OCI-LY7 (cell line): ENCODE measurements around the gene GTF2H1. TPM values are rescaled to one million over a fixed set of nuclear protein-coding genes. Genes with fewer than 3 reads are reported as not detected.
A peak's percentile ranks its signal among the peaks of the same experiment; 100 is the strongest.

Source experiments
- BruUV-seq: library from RNA; stranded (reverse); fragments of 400-500 nt; replicated peaks from 2 replicates; lab custom pipeline; 2021; lab: Mats Ljungman, UMichigan
- CTCF ChIA-PET: fragments of 300-600 bp; sonication (Branson Sonifier 250); formaldehyde crosslinking; loops from one replicate; lab custom pipeline; 2022; ENCODE audit warnings: antibody characterized with exemption; ENCODE audit not compliant: unreplicated experiment; lab: Charles Lee
- POLR2A ChIA-PET: fragments of 300-600 bp; sonication (Branson Sonifier 250); formaldehyde crosslinking; loops from one replicate; lab custom pipeline; 2022; ENCODE audit warnings: antibody characterized with exemption; lab: Charles Lee
- DNase-seq: peaks from one replicate; pipeline ENCODE4 v3.0.0-alpha.2; 2015; ENCODE audit warnings: low spot score
- H2AFZ ChIP-seq: fragments of 200-600 bp; sonication (generic), shearing (Covaris generic); 2 replicates; pipeline ENCODE4 v1.6.1; 2014; ENCODE audit warnings: mild to moderate bottlenecking, antibody characterized with exemption, low read length, moderate library complexity
- H3K27ac ChIP-seq: fragments of 200-600 bp; sonication (generic); 2 replicates; pipeline ENCODE4 v1.5.1; 2014; ENCODE audit warnings: mixed run types, low read depth, mild to moderate bottlenecking, moderate library complexity, low read length, inconsistent platforms; ENCODE audit not compliant: poor library complexity, severe bottlenecking
- H3K36me3 ChIP-seq: fragments of 200-600 bp; sonication (generic); 2 replicates; pipeline ENCODE4 v1.6.1; 2014; ENCODE audit warnings: mild to moderate bottlenecking, antibody characterized with exemption, low read length, moderate library complexity, mixed read lengths; ENCODE audit not compliant: insufficient read depth
- H3K4me1 ChIP-seq: fragments of 200-600 bp; sonication (generic); 2 replicates; pipeline ENCODE4 v1.5.1; 2014; ENCODE audit warnings: mild to moderate bottlenecking, low read length; ENCODE audit not compliant: insufficient read depth, poor library complexity, severe bottlenecking
- H3K4me2 ChIP-seq: fragments of 200-600 bp; sonication (generic); 2 replicates; pipeline ENCODE4 v1.6.1; 2014; ENCODE audit warnings: mild to moderate bottlenecking, low read length
- H3K4me3 ChIP-seq: fragments of 200-600 bp; sonication (generic); 2 replicates; pipeline ENCODE4 v1.5.1; 2014; ENCODE audit warnings: mild to moderate bottlenecking, low read depth, low read length; ENCODE audit not compliant: poor library complexity, severe bottlenecking
- H3K79me2 ChIP-seq: fragments of 200-600 bp; sonication (generic); 2 replicates; pipeline ENCODE4 v1.6.1; 2016; ENCODE audit warnings: low read depth, mild to moderate bottlenecking, low read length, moderate library complexity, mixed read lengths; ENCODE audit not compliant: insufficient read depth
- H3K9me2 ChIP-seq: fragments of 200-600 bp; sonication (generic); 2 replicates; pipeline ENCODE4 v1.6.1; 2016; ENCODE audit warnings: mild to moderate bottlenecking, low read length, mixed read lengths; ENCODE audit not compliant: insufficient read depth
- H3K9me3 ChIP-seq: fragments of 200-600 bp; sonication (generic); 2 replicates; pipeline ENCODE4 v1.6.1; 2014; ENCODE audit warnings: mild to moderate bottlenecking, mixed run types, low read length, mixed read lengths
- H4K20me1 ChIP-seq: fragments of 200-600 bp; sonication (generic); 2 replicates; pipeline ENCODE4 v1.6.1; 2014; ENCODE audit warnings: mild to moderate bottlenecking, antibody characterized with exemption, low read length, moderate library complexity, mixed read lengths; ENCODE audit not compliant: insufficient read depth
- EZH2phosphoT487 ChIP-seq: fragments of 200-600 bp; sonication (generic); IDR thresholded peaks from 2 replicates; pipeline ENCODE4 v1.6.1; 2018; ENCODE audit warnings: low read depth, borderline replicate concordance, mild to moderate bottlenecking, mixed run types, antibody characterized with exemption, low read length, moderate library complexity, mixed read lengths
- intact Hi-C: fragments of 100-400 bp; cut with micrococcal nuclease; formaldehyde crosslinking; loops from one replicate; pipeline ENCODE4 v1.10.0; 2022; ENCODE audit not compliant: unreplicated experiment
- total RNA-seq, 2 experiments: library from RNA; depleted of rRNA in 1 of 2; stranded (reverse); fragments of >200 nt in 1 of 2; shearing (Covaris generic) in 1 of 2; gene quantifications; 2 replicates each; pipeline ENCODE4 v1.2.3, GENCODE V29; 2014 to 2022
- TF ChIP-seq, protein P1 (sequence below): fragments of 200-600 bp; sonication (generic); conservative IDR thresholded peaks from 2 replicates; pipeline ENCODE4 v1.5.1; 2014; ENCODE audit warnings: mild to moderate bottlenecking, antibody characterized with exemption, low read length, moderate library complexity, mixed read lengths

GTF2H1 gene
- total RNA-seq, 2 experiments from 2014 or later: 48.0 to 62.1 TPM

DNA sequence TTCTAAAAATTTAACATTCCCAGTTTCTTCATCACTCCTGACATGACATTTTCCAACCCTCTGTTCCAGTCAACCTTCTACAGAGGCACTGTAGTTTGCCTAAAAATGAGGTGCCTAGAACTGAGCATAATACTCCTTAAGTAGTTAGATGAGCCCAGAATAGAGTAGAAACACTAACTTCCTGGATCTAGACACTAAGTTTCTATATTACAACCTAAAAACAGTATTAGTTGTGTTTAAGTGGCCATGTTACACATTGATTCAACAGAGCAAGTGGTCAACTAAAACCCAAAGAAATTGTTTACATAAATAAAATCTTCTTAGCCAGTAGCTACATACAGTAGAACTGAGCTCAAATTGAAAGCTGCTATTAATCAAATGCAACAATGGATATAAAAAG lies 1.8 kb upstream of the GTF2H1 start:
- peaks cover 44% of the 10 kb centered on the region for H3K36me3 ChIP-seq
- H3K9me2 ChIP-seq: no peaks in the 10 kb centered on the region
- TF ChIP-seq, protein P1, sequence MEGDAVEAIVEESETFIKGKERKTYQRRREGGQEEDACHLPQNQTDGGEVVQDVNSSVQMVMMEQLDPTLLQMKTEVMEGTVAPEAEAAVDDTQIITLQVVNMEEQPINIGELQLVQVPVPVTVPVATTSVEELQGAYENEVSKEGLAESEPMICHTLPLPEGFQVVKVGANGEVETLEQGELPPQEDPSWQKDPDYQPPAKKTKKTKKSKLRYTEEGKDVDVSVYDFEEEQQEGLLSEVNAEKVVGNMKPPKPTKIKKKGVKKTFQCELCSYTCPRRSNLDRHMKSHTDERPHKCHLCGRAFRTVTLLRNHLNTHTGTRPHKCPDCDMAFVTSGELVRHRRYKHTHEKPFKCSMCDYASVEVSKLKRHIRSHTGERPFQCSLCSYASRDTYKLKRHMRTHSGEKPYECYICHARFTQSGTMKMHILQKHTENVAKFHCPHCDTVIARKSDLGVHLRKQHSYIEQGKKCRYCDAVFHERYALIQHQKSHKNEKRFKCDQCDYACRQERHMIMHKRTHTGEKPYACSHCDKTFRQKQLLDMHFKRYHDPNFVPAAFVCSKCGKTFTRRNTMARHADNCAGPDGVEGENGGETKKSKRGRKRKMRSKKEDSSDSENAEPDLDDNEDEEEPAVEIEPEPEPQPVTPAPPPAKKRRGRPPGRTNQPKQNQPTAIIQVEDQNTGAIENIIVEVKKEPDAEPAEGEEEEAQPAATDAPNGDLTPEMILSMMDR: no peak
- no peak for TF ChIP-seq EZH2phosphoT487
- no peaks in the 10 kb centered on the region for H3K9me3 ChIP-seq
- intact Hi-C loops: loop anchor here (5.0 kb wide), 2 partner anchors 78 to 203 kb away; no protein-coding TSS in a partner anchor
- H3K4me3 ChIP-seq: peak overlapping the region; percentile 87
- ChIA-PET CTCF (no interaction called here), POLR2A (interaction anchor here (0.6 to 4.4 kb wide), 16 partner anchors 9 to 1077 kb away, joined by 3 to 31 read pairs (median 5); partner anchors contain the start of genes LDHA, SERGEF and TSG101)
- DNase-seq: no peak
- H3K27ac ChIP-seq: no peak overlapping the region
- H3K4me1 ChIP-seq: peaks cover 40% of the 10 kb centered on the region
- peak overlapping the region; percentile 87 for H3K4me2 ChIP-seq
- H3K79me2 ChIP-seq: peaks cover 86% of the 10 kb centered on the region
- H2AFZ ChIP-seq: no peak overlapping the region
- BruUV-seq: no TSS peak
- peaks cover 24% of the 10 kb centered on the region; the same call in 1 of the 2 replicates for H4K20me1 ChIP-seq

- Histone ChIP-seq H3K4me3 (peak overlapping the region; percentile 87), H3K79me2 (peaks cover 87% of the 10 kb centered on the region), H3K9me2 (no peaks in the 10 kb centered on the region), H3K27ac (peak overlapping the region; percentile 79), H3K36me3 (peaks cover 45% of the 10 kb centered on the region), H3K4me2 (peak overlapping the region; percentile 87), H3K9me3 (no peaks in the 10 kb centered on the region), H2AFZ (peak overlapping the region; percentile 76), H4K20me1 (peaks cover 27% of the 10 kb centered on the region; the same call in 1 of the 2 replicates), H3K4me1 (peaks cover 40% of the 10 kb centered on the region)
- CTCF ChIA-PET: interaction anchor here (1.0 kb wide), 1 partner anchor 41 kb away, joined by 3 read pairs; no protein-coding TSS in a partner anchor
- no peak for TF ChIP-seq EZH2phosphoT487
- TF ChIP-seq, protein P1: no peak
- TSS peak; percentile 79 for BruUV-seq
- DNase-seq: peak; percentile 41
- intact Hi-C loops: loop anchor here (5.0 kb wide), 2 partner anchors 79 to 204 kb away; no protein-coding TSS in a partner anchor
- POLR2A ChIA-PET: interaction anchor here (0.6 to 4.4 kb wide), 18 partner anchors 10 to 312 kb away, joined by 3 to 31 read pairs (median 5); partner anchors contain the start of genes LDHA, SERGEF, SPTY2D1 and TSG101
These were observed 794 bp upstream of the GTF2H1 start for GRCh38 chr11:18321578-18321968.
